ENCODE results near the gene ACLY. TPM values are rescaled to one million over a fixed set of nuclear protein-coding genes. Genes with fewer than 3 reads are reported as not detected.

ACLY gene
- total RNA-seq, 2 donors from 2014 or later, result 135 to 145 TPM

DNA sequence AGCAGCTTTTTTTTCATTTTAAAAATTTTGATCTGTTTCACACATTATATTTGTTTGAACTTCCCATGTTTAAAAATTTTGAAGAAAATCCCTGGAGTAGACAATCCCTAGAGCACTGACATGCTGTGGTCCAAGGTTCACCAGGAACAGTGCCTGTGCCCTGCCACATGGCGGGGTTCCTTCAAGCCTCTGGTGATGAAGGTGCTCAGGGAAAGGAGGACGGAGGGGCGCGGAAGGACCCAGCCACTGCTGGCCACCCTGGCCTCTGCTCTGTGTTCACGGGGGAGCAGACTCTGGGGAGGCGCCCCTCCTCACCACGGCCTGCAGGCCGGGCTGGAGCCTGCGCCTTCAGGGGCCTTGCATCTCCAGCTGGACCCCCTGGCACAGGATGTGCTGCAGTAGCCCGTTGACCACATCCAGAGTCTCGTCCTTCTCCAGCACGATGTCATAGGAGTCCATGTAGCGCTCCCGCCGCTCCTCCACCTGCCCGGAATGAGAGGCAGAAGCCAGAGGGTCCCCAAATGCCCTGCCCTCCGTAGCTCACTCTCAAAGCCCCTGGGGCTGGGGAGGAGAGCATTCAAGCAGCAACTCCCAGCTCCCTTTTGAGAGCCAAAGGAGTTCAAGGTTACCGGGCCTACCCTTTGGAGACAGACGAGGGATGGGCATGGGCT, 93.4 kb downstream of the ACLY start:
- H3K9me3 ChIP-seq, result no peaks in the 10 kb centered on the region
- H3K27me3 ChIP-seq, result no peaks in the 10 kb centered on the region
- H3K4me3 ChIP-seq, result no peak overlapping the region
- intact Hi-C loops (cut with DNase I), result no loop called here
- H3K9ac ChIP-seq (ENCODE audit: low read depth in 2 of 2, low read length in 2 of 2), result no peak overlapping the region
- H3K36me3 ChIP-seq, result no peaks in the 10 kb centered on the region
- TF ChIP-seq, protein P1, sequence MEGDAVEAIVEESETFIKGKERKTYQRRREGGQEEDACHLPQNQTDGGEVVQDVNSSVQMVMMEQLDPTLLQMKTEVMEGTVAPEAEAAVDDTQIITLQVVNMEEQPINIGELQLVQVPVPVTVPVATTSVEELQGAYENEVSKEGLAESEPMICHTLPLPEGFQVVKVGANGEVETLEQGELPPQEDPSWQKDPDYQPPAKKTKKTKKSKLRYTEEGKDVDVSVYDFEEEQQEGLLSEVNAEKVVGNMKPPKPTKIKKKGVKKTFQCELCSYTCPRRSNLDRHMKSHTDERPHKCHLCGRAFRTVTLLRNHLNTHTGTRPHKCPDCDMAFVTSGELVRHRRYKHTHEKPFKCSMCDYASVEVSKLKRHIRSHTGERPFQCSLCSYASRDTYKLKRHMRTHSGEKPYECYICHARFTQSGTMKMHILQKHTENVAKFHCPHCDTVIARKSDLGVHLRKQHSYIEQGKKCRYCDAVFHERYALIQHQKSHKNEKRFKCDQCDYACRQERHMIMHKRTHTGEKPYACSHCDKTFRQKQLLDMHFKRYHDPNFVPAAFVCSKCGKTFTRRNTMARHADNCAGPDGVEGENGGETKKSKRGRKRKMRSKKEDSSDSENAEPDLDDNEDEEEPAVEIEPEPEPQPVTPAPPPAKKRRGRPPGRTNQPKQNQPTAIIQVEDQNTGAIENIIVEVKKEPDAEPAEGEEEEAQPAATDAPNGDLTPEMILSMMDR (IDR thresholded peaks at IDR 0.05), result no peak
- H3K4me1 ChIP-seq, result no peaks in the 10 kb centered on the region
- DNase-seq, result no peak
- H3K27ac ChIP-seq, result no peak overlapping the region

DNA sequence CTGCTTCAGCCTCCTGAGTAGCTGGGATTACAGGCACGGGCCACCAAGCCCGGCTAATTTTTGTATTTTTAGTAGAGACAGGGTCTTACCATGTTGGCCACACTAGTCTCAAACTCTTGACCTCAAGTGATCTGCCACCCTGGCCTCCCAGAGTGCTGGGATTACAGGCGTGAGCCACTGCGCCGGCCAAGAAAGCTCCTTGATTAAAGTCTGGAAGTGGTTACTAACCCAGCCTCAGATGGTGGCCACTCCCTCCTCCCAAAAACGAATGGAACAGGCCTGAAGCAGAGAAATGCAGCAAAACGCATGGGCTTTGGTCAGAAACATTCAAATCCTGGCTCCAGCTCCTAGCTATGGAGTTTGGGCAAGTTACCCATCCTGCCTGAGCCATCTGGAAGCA, 94.7 kb downstream of the ACLY start:
- Histone ChIP-seq H3K27ac (no peak overlapping the region), H3K9me3 (no peaks in the 10 kb centered on the region), H3K27me3 (no peaks in the 10 kb centered on the region), H3K9ac (ENCODE audit: low read depth in 2 of 2, low read length in 2 of 2) (no peak overlapping the region), H3K36me3 (no peaks in the 10 kb centered on the region), H3K4me1 (no peaks in the 10 kb centered on the region), H3K4me3 (no peak overlapping the region)
- DNase-seq, result no peak
- intact Hi-C loops (cut with DNase I), result no loop called here
- TF ChIP-seq, protein P1 (IDR thresholded peaks at IDR 0.05), result no peak

DNA sequence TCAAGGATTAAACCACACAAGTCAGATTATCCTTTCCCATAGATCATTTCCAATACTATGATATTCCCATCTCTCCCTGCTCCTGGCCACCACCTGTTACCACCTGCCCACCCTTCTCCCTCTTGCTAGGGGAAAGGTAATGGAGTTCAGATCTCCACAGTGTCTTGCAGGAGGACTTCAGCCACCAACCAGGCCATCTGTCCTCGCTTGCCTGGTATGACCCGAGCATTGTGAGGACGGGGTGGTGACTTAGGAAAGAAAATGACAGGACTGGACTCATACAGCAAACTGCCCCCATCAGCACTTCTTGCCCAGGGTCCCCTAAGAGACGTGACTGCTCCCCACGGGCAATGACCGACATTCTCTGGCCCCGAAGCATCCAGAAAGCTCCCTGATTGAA, 95.2 kb downstream of the ACLY start:
- Histone ChIP-seq H3K27me3 (no peaks in the 10 kb centered on the region), H3K4me3 (no peak overlapping the region), H3K27ac (no peak overlapping the region), H3K9me3 (no peaks in the 10 kb centered on the region), H3K36me3 (no peaks in the 10 kb centered on the region), H3K4me1 (no peaks in the 10 kb centered on the region), H3K9ac (ENCODE audit: low read depth in 2 of 2, low read length in 2 of 2) (no peak overlapping the region)
- no peak for DNase-seq
- TF ChIP-seq, protein P1 (IDR thresholded peaks at IDR 0.05), result no peak
- intact Hi-C loops (cut with DNase I), result no loop called here

- Histone ChIP-seq H3K9me3 (no peaks in the 10 kb centered on the region), H3K27me3 (no peaks in the 10 kb centered on the region), H3K36me3 (no peaks in the 10 kb centered on the region), H3K4me1 (no peaks in the 10 kb centered on the region), H3K9ac (ENCODE audit: low read depth in 2 of 2, low read length in 2 of 2) (no peak overlapping the region), H3K4me3 (no peak overlapping the region), H3K27ac (no peak overlapping the region)
- intact Hi-C loops (cut with DNase I), result no loop called here
- TF ChIP-seq, protein P1 (IDR thresholded peaks at IDR 0.05), result no peak
- DNase-seq, result no peak
Observed at GRCh38 chr17:41823141-41823524, 95.6 kb downstream of the ACLY start.

- H3K4me1 ChIP-seq, result no peaks in the 10 kb centered on the region
Observed at GRCh38 chr17:41822216-41823140, 96.3 kb downstream of the ACLY start.

More at GRCh38 chr17:41822216-41823140, 96.3 kb downstream of the ACLY start:
- Histone ChIP-seq H3K27ac (no peak overlapping the region), H3K4me3 (no peak overlapping the region), H3K9me3 (no peaks in the 10 kb centered on the region), H3K36me3 (no peaks in the 10 kb centered on the region), H3K27me3 (no peaks in the 10 kb centered on the region), H3K9ac (ENCODE audit: low read depth in 2 of 2, low read length in 2 of 2) (no peak overlapping the region)
- intact Hi-C loops (cut with DNase I), result no loop called here
- TF ChIP-seq, protein P1 (IDR thresholded peaks at IDR 0.05), result no peak
- DNase-seq, result no peak
